ENCODE results near the gene ABHD14A.

- TF ChIP-seq CTCF (conservative IDR thresholded peaks at IDR 0.05; ENCODE audit: low read length): no peak
- TF ChIP-seq EZH2phosphoT487 (IDR thresholded peaks at IDR 0.05; ENCODE audit: borderline replicate concordance, low read depth, low read length): no peak
Observed at GRCh38 chr3:52004163-52004787, 29.4 kb downstream of the ABHD14A start.

Measured in OCI-LY7 (cell line).